Heart left ventricle (tissue), 16 donors: ENCODE data around the gene NFIX. TPM values are rescaled to one million over a fixed set of nuclear protein-coding genes. Genes with fewer than 3 reads are reported as not detected.
A peak's percentile ranks its signal among the peaks of the same experiment; 100 is the strongest.

Source experiments
- ATAC-seq, 4 donors: fragments of 200-7000 bp; cut with Tn5 transposase; one replicate each; pipeline ENCODE4 v1.9.1; 2020 to 2022; ENCODE audit warnings: moderate library complexity in 4 of 4, mild to moderate bottlenecking in 3 of 4, moderate number of reproducible peaks in 1 of 4
- DNase-seq, 5 donors: peaks; one replicate each; pipeline ENCODE4 v3.0.0-alpha.2; 2020
- H3K27ac ChIP-seq, 12 donors: fragments of 200-600 bp; sonication (generic) in 4 of 12; one replicate each; pipeline versions ENCODE4 v1.5.0 to v1.8.0; 2016 to 2022; ENCODE audit warnings: mild to moderate bottlenecking in 2 of 12
- H3K27me3 ChIP-seq, 9 donors: fragments of 200-600 bp; sonication (generic) in 2 of 9; one replicate each; pipeline versions ENCODE4 v1.5.1 to v1.8.0; 2016 to 2022; ENCODE audit warnings: mild to moderate bottlenecking in 3 of 9
- H3K36me3 ChIP-seq, 9 donors: fragments of 200-600 bp; sonication (generic) in 2 of 9; one replicate each; pipeline versions ENCODE4 v1.5.0 to v1.8.0; 2018 to 2022; ENCODE audit warnings: mild to moderate bottlenecking in 2 of 9
- H3K4me1 ChIP-seq, 12 donors: fragments of 200-600 bp; sonication (generic) in 4 of 12; one replicate each; pipeline versions ENCODE4 v1.5.0 to v1.8.0; 2016 to 2022; ENCODE audit warnings: mild to moderate bottlenecking in 3 of 12
- H3K4me3 ChIP-seq, 12 donors: fragments of 200-600 bp; sonication (generic) in 4 of 12; one replicate each; pipeline versions ENCODE4 v1.5.0 to v1.8.0; 2017 to 2022; ENCODE audit warnings: mild to moderate bottlenecking in 9 of 12, moderate library complexity in 4 of 12
- H3K9me3 ChIP-seq, 12 donors: fragments of 200-600 bp; sonication (generic) in 4 of 12; one replicate each; pipeline versions ENCODE4 v1.5.0 to v1.8.0; 2016 to 2022; ENCODE audit warnings: mild to moderate bottlenecking in 1 of 12
- POLR2A ChIP-seq, 2 donors: fragments of 450-650 bp; IDR thresholded peaks; one replicate each; pipeline ENCODE4 v1.6.1; 2017; ENCODE audit warnings: antibody characterized with exemption in 2 of 2, mild to moderate bottlenecking in 2 of 2, moderate library complexity in 2 of 2
- WGBS, 4 donors: extraction: QIAGEN DNeasy Blood & Tissue Kit in 2 of 4; methylation state at CpG; one replicate each; pipeline versions ENCODE4 v1.1.5 to v1.1.7; 2013 to 2018; 5-methylcytosine and 5-hydroxymethylcytosine counted together
- intact Hi-C, 10 donors: fragments of 100-400 bp; cut with DNase I; formaldehyde crosslinking; loops; one replicate each; pipeline versions ENCODE4 v1.11.1 to v1.14.2; 2022
- polyA plus RNA-seq, 2 donors: library from polyadenylated mRNA; stranded (reverse); fragments of 200-250 nt; gene quantifications; one replicate each; pipeline ENCODE4 v1.2.3, GENCODE V29; 2013
- total RNA-seq, 9 donors: library from RNA; depleted of rRNA in 2 of 9; stranded (reverse); fragments of >200 nt in 2 of 9; fragmentation: NEBNext Ultra II Directional in 3 of 9; extraction: Animal tissue kit (Norgen Biotek cat#: 25700) in 3 of 9; gene quantifications; one replicate each; pipeline versions ENCODE4 v1.1.0 to v1.2.4, GENCODE V29; 2016 to 2023
- TF ChIP-seq, protein P1 (sequence below), 12 donors: fragments of 200-600 bp; sonication (generic) in 4 of 12; IDR thresholded peaks; one replicate each; pipeline versions ENCODE4 v1.5.0 to v1.8.0; 2018 to 2022; ENCODE audit warnings: antibody characterized with exemption in 12 of 12, mild to moderate bottlenecking in 5 of 12
- donor health status: ischemic (EF 13 %, LVEDD 7.1; RV severe dilation, severe dysfunction).
- donor health status: healthy with polysubstance abuse.
- donor health status: DM: no; HTN: yes; CAD: no.
- donor health status: DM: no; HTN: no; CAD: no.
- donor health status: ischemic (EF 25% LVEDD 6.9; RV normal size, moderate dysfunction).
- donor health status: ischemic (EF 25% LVEDD 5.7; RV mildly dilated, moderate dysfunction).
- donor health status: healthy.
- donor health status: DM: yes; HTN: yes; CAD: no.
- donor health status: ischemic (EF 35%, LVEDD 5.7; RV mildly dilated, moderate dysfunction).
- donor health status: nonischemic (EF 11% LVEDD 7.7; RV severe dilation, severe dysfunction).
- donor health status: DM: yes; HTN: yes; CAD: no.
- donor health status: PGD.
- donor health status: ischemic (EF 29% LVEDD 5.4; RV normal size, mild dysfunction).
- donor health status: nonischemic (EF 23%, LVEDD 6.1; RV moderate dilation, normal function).

NFIX gene
- total and polyA plus RNA-seq, 11 donors, result 42.1 to 147 (median 107) TPM

- Histone ChIP-seq H3K4me1 (peaks cover 0 to 90% (median 71%) of the 10 kb centered on the region in 12 donors), H3K9me3 (no peaks in the 10 kb centered on the region), H3K4me3 (no peak overlapping the region), H3K27me3 (peaks cover 0 to 4% (median 0%) of the 10 kb centered on the region in 9 donors), H3K27ac (peak overlapping the region; percentile 61 to 94 (median 80)), H3K36me3 (peaks cover 0 to 32% (median 18%) of the 10 kb centered on the region in 9 donors)
- intact Hi-C loops, result loop anchor here (1.0 to 10.0 kb wide), 8 partner anchors 30 to 208 kb away; partner anchors contain the start of genes DNASE2 (in 1 of the 10) and KLF1 (in 1 of the 10)
- TF ChIP-seq POLR2A (IDR thresholded peaks at IDR 0.05), result no peak
- DNase-seq (no peak), ATAC-seq (peak in 1 of 4 donors; percentile 7)
- WGBS, 4 donors, result 54 to 77% (median 64%) methylated on average over 10 to 14 of the region's 14 CpGs
These were observed 97.4 kb downstream of the NFIX start for GRCh38 chr19:13092606-13093235.

DNA sequence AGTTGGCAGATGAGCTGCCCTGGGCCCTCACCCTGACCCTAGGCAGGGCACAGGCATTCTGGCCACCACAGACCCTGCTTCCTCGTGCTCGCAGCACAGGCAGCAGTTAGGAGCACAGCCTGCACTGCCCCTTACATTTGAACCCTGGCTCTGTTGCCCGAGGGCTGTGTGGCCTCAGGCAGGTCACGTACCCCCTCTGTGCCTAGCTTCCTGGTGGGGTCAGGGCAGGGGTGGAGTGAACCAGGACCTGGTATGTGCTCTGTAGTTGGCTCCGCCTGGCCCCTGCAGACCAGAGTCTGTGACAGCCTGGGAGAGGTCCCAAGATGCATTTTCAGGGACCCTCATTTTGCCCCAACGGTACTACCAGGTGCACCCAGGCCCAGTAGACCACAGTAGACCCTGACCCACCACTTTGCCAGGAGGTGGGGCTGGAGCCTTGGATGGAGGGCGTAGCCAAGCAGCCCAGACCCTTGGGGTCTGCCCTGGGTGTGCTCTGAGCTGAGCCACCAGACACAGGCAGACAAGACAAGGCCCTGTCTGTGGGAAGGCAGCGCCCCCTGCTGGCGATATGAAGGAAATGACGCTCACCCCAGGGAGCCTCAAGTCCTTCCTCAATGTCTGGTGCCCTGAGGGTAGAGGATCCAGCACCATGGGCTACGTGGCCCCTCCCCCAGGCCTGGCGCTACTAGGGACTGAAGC lies 98.3 kb downstream of the NFIX start:
- H3K9me3 ChIP-seq, result no peaks in the 10 kb centered on the region
- WGBS, 4 donors, result 43 to 48% (median 44%) methylated on average over 10 to 12 of the region's 12 CpGs
- H3K4me1 ChIP-seq, result peaks cover 0 to 97% (median 76%) of the 10 kb centered on the region in 12 donors
- H3K27ac ChIP-seq, result peak overlapping the region; percentile 36 to 96 (median 82)
- peak; percentile 80 to 91 (median 84) for DNase-seq
- peaks cover 0 to 26% (median 13%) of the 10 kb centered on the region in 9 donors for H3K36me3 ChIP-seq
- no peak overlapping the region for H3K4me3 ChIP-seq
- peaks cover 0 to 12% (median 0%) of the 10 kb centered on the region in 9 donors for H3K27me3 ChIP-seq
- no peak for TF ChIP-seq POLR2A (IDR thresholded peaks at IDR 0.05)
- TF ChIP-seq, protein P1, sequence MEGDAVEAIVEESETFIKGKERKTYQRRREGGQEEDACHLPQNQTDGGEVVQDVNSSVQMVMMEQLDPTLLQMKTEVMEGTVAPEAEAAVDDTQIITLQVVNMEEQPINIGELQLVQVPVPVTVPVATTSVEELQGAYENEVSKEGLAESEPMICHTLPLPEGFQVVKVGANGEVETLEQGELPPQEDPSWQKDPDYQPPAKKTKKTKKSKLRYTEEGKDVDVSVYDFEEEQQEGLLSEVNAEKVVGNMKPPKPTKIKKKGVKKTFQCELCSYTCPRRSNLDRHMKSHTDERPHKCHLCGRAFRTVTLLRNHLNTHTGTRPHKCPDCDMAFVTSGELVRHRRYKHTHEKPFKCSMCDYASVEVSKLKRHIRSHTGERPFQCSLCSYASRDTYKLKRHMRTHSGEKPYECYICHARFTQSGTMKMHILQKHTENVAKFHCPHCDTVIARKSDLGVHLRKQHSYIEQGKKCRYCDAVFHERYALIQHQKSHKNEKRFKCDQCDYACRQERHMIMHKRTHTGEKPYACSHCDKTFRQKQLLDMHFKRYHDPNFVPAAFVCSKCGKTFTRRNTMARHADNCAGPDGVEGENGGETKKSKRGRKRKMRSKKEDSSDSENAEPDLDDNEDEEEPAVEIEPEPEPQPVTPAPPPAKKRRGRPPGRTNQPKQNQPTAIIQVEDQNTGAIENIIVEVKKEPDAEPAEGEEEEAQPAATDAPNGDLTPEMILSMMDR (IDR thresholded peaks at IDR 0.05), result peak; percentile 90 to 98 (median 96)
- intact Hi-C loops, result loop anchor here (1.0 to 10.0 kb wide), 9 partner anchors 31 to 209 kb away; partner anchors contain the start of genes DNASE2 (in 1 of the 10) and KLF1 (in 1 of the 10)
- peak; percentile 36 to 75 (median 62) for ATAC-seq

GRCh38 chr19:13094106-13094504 lies 98.8 kb downstream of the NFIX start:
- no peak for ATAC-seq
- Histone ChIP-seq H3K27me3 (peaks cover 0 to 12% (median 0%) of the 10 kb centered on the region in 9 donors), H3K4me3 (no peak overlapping the region), H3K9me3 (no peaks in the 10 kb centered on the region), H3K36me3 (peaks cover 0 to 23% (median 13%) of the 10 kb centered on the region in 9 donors), H3K4me1 (peaks cover 0 to 99% (median 81%) of the 10 kb centered on the region in 12 donors), H3K27ac (peak overlapping the region in 11 of 12 donors; percentile 16 to 96 (median 78))
- WGBS, 4 donors, result 47 to 60% (median 55%) methylated on average over 3 to 5 of the region's 5 CpGs
- no peak for TF ChIP-seq POLR2A (IDR thresholded peaks at IDR 0.05)
- TF ChIP-seq, protein P1 (IDR thresholded peaks at IDR 0.05), result peak in 2 of 12 donors; percentile 3 to 36
- peak in 1 of 5 donors; percentile 45 for DNase-seq
- intact Hi-C loops, result loop anchor here in 6 of 10 donors (1.0 to 10.0 kb wide), 6 partner anchors 37 to 209 kb away; partner anchors contain the start of genes DNASE2 (in 1 of the 6) and KLF1 (in 1 of the 6)

DNA sequence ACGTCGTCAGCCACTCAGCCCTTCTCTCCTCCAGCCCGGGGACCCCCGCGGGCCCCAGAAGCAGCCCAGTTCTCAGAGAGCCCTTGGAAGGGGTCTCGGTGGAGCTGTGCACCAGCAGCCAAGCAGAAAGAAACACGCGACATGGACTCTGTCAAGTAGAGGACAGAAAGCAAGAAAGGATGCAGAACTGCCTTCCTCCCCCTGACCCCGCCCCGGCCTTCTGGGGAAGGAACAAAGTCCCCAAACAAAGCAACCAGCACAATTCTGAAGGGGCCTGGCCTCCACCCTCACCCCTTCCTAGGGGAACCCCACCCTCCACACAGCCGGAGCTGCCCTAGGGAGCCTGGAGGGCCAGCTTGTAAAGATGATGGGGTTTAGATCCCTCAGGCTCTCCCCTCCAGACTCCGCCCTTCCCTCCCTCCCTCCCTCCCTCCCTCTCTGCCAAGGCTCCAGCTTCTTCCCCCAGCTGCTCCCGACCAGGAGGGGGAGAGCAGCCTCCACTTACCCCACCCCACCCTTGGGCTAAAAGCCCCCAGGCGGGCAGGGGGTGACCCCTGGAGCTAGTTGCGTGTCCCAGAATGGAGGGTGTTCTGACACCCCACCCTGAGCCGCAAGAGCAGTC lies 99.6 kb downstream of the NFIX start:
- H3K9me3 ChIP-seq, result no peaks in the 10 kb centered on the region
- WGBS, 4 donors, result 62 to 70% (median 66%) methylated on average over 14 to 16 of the region's 16 CpGs
- peaks cover 0 to 22% (median 13%) of the 10 kb centered on the region in 9 donors for H3K36me3 ChIP-seq
- no peak for TF ChIP-seq POLR2A (IDR thresholded peaks at IDR 0.05)
- TF ChIP-seq, protein P1 (IDR thresholded peaks at IDR 0.05), result no peak
- ATAC-seq (no peak), DNase-seq (peak in 3 of 5 donors; percentile 37 to 78 (median 53))
- intact Hi-C loops, result loop anchor here in 6 of 10 donors (1.0 to 10.0 kb wide), 6 partner anchors 38 to 210 kb away; partner anchors contain the start of genes DNASE2 (in 1 of the 6) and KLF1 (in 1 of the 6)
- peak overlapping the region in 7 of 12 donors; percentile 5 to 73 (median 34) for H3K4me3 ChIP-seq
- peaks cover 0 to 97% (median 84%) of the 10 kb centered on the region in 12 donors for H3K4me1 ChIP-seq
- peaks cover 0 to 12% (median 0%) of the 10 kb centered on the region in 9 donors for H3K27me3 ChIP-seq
- peak overlapping the region in 11 of 12 donors; percentile 53 to 96 (median 78) for H3K27ac ChIP-seq
